Skin epidermis (tissue), 12 donors: Measurements from ENCODE around the gene HMGB2.

Experiments
- H3K27ac ChIP-seq, 21 experiments: fragments of 200-600 bp; sonication (generic) in 11 of 21; one replicate each; pipeline ENCODE4 v1.5.0; 2020; ENCODE audit warnings: mild to moderate bottlenecking in 3 of 21, inconsistent platforms in 2 of 21, moderate library complexity in 2 of 21
- H3K4me3 ChIP-seq, 7 experiments: fragments of 200-600 bp; sonication (generic) in 2 of 7; one replicate each; pipeline ENCODE4 v1.5.0; 2020; ENCODE audit warnings: inconsistent platforms in 2 of 7, mild to moderate bottlenecking in 2 of 7, moderate library complexity in 1 of 7

The HMGB2 gene

GRCh38 chr4:173294444-173294843 lies 39.7 kb downstream of the HMGB2 start:
- no peak overlapping the region for H3K4me3 ChIP-seq

GRCh38 chr4:173293663-173294062 lies 40.5 kb downstream of the HMGB2 start:
- no peak overlapping the region for H3K27ac ChIP-seq
- no peak overlapping the region for H3K4me3 ChIP-seq

More at GRCh38 chr4:173294444-173294843, 39.7 kb downstream of the HMGB2 start:
- no peak overlapping the region for H3K27ac ChIP-seq

GRCh38 chr4:173291899-173292298 lies 42.3 kb downstream of the HMGB2 start:
- H3K27ac ChIP-seq, result no peak overlapping the region

GRCh38 chr4:173289353-173289727 lies 44.8 kb downstream of the HMGB2 start:
- Histone ChIP-seq H3K27ac (no peak overlapping the region), H3K4me3 (no peak overlapping the region)

More at GRCh38 chr4:173291899-173292298, 42.3 kb downstream of the HMGB2 start:
- no peak overlapping the region for H3K4me3 ChIP-seq

- no peak overlapping the region for H3K27ac ChIP-seq
- no peak overlapping the region for H3K4me3 ChIP-seq
Measured at GRCh38 chr4:173288698-173289352, 45.3 kb downstream of the HMGB2 start.

GRCh38 chr4:173288296-173288695 lies 45.9 kb downstream of the HMGB2 start:
- no peak overlapping the region for H3K27ac ChIP-seq
- H3K4me3 ChIP-seq, result no peak overlapping the region

- Histone ChIP-seq H3K4me3 (no peak overlapping the region), H3K27ac (no peak overlapping the region)
Measured at GRCh38 chr4:173287486-173287885, 46.7 kb downstream of the HMGB2 start.

GRCh38 chr4:173284463-173284862 lies 49.7 kb downstream of the HMGB2 start:
- Histone ChIP-seq H3K27ac (no peak overlapping the region), H3K4me3 (no peak overlapping the region)

- Histone ChIP-seq H3K27ac (no peak overlapping the region), H3K4me3 (no peak overlapping the region)
Measured at GRCh38 chr4:173282626-173283025, 51.5 kb downstream of the HMGB2 start.

GRCh38 chr4:173282256-173282562 lies 51.9 kb downstream of the HMGB2 start:
- H3K4me3 ChIP-seq, result no peak overlapping the region

GRCh38 chr4:173281406-173282255 lies 52.5 kb downstream of the HMGB2 start:
- Histone ChIP-seq H3K27ac (peak overlapping the region in 1 of 21 experiments; percentile 32), H3K4me3 (no peak overlapping the region)

More at GRCh38 chr4:173282256-173282562, 51.9 kb downstream of the HMGB2 start:
- peak overlapping the region in 1 of 21 experiments; percentile 32 for H3K27ac ChIP-seq
